GM19397 (cell line): Measurements from ENCODE around the gene HMGB1.
"Not testable (repeated sequence)": the region's sequence is repeated elsewhere in the genome, so short reads cannot be mapped to it uniquely, and the experiment has no call there.

Experiments used
- ATAC-seq: cut with Tn5 transposase; IDR thresholded peaks from one replicate; pipeline ENCODE4 v1.9.1; 2021; ENCODE audit warnings: mild to moderate bottlenecking, moderate library complexity; ENCODE audit not compliant: unreplicated experiment

The HMGB1 gene

DNA sequence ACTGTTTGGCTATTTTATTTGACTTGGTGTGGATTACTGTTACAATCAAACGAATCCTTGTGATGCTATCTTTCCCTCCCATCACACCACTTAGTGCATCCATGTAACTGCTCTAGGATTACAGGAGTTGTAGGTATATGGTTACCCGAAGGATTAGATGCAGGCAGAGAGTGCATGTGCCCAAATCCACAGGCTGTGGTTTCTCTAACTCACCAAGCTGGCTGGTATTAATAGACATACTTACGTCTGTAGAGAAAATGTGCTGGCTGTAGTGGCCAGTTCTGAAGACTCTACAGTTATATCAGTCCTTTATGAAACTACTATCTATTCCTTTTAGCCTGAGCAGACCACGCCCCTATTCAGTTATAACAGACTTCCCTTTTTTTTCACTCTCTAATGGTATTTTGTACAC, 1.1 kb upstream of the HMGB1 start:
- no peak for ATAC-seq

DNA sequence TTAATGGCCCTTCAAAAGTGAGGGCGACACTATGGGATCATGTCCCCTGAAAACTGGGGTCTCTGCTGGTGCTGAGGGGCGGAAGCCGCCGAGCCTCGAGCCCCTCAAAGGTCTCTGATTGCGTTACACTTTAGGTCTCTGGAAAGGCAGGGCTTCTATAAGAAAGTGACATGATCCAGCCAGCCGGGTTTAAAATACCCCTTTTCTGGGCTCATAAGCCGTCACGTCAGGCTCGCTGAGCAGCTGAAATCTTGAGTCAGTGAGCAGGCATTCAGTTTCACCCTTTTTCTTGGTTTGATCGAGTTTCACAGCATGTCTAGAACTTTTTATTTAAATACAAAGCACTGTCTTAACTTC, 600 bp upstream of the HMGB1 start:
- ATAC-seq: no peak

DNA sequence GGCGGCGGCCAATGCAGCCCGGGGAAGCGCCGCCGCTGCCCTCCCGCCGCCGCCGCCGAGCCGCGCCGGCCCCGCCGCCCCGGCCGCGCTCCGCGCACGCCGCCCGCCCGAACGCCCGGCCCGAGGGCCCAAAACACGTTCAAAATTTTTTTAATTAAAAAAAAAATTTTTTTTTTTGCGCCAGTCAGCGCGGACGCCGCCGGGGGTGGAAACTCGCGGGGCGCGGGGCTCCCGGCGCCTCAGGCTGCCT, 468 bp downstream of the HMGB1 start:
- no peak for ATAC-seq

DNA sequence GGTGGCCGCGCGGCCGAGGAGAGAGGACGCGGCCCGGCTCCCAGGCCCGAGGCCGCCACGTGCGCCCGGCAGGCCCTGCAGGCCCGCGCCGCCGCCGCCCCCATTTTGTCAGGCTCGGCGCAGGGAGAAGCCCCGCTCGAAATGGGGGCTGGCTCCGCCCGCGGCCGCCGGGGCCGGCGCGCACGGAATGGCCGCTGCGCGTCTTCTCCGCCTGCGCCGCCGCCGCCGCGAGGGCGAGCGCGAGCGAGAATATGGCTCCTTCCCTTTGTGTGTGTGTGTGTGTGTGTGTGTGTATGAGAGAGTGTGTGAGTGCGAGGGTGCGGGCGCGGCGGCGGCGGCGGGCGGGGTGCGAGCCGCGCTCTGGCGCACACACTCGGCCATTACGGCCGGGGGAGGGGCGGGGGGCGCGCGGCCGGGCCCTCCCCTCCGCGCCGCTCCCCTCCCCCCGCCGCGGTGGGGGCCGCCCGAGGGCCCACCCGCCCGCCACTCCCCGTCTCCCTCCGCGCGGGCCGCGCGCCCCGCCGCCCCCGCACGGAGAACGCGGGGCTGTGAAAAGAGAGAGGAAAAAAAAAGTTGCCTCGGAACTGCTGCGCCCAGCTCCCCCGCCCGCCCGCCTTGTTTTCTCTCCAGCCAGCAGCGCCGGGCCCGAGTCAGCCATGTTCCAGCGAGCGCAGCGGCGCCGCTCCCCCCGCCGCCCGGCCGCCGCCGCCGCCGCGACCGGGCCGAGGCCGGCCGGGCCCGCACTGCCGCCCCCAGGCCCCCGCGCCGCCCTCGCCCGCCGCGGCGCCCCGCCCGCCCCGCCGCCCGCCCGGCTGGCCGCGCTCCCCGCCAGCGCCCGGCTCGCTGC, 1.0 kb downstream of the HMGB1 start:
- ATAC-seq: peak; percentile 39

DNA sequence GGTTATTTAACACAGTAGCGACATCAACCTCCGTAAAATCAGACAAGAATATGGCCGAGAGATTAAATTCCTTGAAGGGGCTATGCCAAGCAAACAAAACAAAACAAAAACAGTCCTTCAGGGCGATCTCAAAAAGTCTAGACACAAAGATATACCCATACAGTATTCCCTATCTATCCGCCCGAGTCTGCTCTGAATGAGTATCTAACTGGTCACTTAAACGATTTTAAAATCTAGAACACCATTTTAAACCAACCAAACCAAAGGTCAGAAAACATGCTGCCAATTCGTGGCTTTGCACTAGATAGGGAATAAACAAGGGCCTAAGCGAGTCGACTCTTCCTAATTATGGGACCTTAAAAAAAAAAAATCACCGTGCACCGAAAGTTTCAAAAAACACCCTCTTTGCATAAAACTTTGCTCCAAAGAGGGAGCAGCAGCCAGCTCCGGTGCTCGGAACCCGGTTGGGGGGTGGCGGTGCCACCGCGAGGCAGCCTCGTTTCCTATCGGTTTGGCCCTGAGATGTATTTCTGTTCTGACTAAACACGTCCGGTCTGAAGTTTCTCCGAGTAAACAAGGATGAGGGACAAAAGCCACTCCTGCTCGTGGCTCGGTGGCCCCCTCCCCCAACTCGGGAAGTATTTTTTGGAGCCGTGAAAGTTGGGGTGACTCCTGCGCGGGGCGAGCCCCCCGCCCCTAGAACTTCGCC, 1.8 kb downstream of the HMGB1 start:
- ATAC-seq: peak; percentile 34

DNA sequence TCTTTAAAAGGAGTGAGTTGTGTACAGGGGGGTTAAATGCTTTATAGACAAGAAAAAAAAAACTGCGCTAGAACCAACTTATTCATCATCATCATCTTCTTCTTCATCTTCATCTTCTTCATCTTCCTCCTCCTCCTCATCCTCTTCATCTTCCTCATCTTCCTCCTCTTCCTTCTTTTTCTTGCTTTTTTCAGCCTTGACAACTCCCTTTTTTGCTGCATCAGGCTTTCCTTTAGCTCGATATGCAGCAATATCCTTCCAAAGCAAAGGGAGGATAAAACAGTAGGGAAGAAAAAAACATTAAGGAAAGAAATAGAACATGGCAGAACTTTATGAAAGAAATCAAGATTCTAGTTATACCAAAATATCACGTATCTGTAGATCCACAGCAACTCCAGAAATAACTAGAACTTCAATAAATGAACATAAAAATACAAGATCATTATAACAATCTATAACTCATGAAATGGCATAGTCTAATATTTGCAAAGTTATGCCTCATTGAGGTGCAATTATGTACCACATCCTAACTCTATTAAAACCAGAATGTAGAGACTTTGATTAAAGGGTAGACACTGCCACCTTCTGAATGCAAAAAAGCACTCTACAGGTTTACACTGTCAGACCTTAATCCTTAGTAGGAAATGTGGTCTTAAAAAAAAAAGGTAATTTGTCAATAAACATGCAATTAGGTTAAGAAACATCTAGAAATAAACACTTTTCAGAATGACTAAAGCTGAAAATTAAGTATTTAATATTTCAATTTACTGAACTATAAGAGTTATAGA, 4.3 kb downstream of the HMGB1 start:
- ATAC-seq: not testable (repeated sequence)

DNA sequence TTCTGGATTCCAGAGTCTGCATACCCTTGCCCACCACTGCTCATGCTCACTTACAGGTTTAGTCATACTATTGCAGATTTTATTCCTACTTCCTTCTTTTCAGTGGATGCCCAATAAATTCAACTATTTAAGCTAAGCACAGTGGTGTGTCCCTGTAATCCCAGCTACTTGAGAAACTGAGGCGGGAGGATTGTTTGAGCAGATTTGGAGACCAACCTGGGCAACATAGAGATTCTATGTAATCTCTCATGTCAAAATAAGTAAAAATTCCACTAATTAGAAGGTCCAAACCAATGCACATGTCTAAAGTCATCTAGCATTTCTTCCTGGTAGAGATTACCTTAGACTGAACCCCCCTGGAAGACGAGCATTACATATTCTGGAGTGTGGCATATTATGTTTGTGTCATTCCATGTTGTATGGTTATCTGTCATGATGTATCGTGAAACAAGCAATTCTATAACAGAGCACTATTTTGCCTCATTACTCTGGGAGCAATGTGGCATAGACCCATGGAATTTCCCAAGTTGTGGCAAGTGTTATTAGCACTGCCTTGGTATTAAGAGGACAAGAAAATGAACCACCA, 8.3 kb downstream of the HMGB1 start:
- ATAC-seq: no peak

DNA sequence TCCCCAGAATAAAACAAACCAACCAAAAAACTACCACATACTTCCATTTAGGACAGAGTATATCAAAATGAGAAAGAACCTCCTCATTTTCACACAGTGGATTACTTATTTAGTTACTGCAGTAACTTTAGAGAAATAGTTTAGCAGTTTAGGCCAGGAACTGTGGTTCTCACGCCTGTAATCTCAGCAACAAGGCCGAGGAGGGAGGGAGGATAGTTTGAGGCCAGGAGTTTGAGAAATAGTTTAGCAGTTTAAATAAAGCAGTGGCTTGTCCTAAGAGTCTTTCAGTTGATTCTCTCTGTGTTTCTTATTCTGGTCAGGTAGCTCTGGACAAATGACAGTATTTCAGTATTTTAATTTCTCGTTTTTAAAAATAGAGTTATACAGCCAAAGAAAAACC, 9.4 kb downstream of the HMGB1 start:
- ATAC-seq: no peak

DNA sequence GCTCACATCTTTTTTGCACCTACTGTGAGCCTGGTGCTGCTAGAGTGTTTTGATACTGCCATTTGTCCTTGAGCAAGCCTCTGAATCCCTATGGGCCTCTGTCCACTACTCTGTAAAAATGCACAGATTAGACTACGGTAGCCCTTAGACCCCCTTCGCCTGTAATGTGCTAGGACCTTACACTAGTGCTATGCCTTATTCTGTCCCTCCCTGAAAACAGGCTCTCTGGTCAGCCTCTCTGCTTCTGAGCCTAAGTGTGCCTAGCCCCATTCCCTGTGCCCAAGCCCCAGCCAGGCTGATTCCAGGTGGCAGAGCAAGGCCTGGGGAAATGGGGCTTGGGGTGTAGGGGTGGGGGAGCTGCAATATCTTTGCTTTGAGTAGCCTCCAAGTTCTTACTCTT, 10.7 kb downstream of the HMGB1 start:
- no peak for ATAC-seq

DNA sequence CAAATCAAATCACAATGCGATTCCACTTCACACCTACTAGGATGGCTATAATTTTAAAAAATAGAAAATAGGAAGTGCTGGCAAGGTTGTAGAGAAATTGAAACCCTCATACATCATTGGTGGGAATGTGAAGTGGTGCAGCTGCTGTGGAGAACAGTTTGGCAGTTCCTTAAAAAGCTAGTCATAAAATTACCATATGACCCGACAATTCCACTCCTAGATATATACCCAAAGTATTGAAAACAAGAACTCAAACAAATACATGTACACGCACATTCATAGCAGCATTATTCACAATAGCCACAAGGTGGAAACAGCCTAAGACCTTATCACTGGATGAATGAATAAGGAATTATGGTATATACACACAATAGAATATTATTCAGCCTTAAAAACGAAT, 12.0 kb downstream of the HMGB1 start:
- no peak for ATAC-seq

DNA sequence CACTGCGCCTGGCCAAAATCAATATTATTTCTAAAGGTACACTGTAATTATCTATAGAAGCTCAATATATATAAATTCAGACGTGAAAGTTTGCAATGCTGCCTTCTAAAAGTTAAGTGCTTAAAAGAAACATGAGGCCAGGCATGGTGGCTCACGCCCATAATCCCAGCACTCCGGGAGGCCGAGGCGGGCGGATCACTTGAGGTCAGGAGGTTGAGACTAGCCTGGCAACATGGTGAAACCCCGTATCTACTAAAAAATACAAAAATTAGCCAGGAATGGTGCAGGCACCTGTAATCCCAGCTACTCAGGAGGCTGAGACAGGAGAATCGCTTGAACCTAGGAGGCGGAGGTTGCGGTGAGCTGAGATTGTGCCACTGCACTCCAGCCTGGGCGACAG, 14.3 kb downstream of the HMGB1 start:
- ATAC-seq: not testable (repeated sequence)

DNA sequence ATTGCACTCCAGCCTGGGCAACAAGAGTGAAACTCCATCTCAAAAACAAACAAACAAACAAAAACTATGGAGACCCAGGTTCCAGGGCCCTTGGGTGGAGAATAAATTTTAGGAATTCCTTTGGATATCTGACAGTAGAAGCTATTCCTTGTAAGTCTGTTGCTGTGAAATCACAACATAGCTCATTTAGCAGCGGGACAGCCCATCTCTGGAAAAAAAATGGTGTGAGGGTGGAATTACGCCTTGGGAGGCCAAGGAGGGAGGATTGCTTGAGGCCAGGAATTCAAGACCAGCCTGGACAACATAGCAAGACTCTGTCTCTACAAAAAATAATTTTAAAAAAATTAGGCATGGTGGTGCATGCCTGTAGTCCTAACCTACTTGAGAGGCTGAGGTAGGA, 15.7 kb downstream of the HMGB1 start:
- ATAC-seq: no peak

DNA sequence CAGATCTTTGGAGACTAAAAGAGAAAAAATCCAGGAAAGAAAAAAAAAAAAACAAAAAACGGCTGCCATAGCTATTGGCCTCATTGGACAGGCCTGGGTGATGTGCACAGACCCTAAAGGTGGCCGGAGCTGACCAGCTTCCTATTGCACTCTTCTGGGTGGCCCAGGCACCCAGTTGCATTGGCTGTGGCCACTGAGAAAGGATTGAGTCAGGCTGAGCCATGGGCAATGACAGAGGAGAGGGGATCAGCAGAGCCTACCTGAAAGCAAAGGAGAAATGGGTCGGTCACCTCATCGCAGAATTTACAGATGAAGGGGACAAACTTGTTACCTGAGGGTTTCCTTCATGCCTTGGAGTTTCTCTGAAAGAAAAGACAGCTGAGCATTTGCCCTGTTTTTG, 17.3 kb downstream of the HMGB1 start:
- no peak for ATAC-seq

DNA sequence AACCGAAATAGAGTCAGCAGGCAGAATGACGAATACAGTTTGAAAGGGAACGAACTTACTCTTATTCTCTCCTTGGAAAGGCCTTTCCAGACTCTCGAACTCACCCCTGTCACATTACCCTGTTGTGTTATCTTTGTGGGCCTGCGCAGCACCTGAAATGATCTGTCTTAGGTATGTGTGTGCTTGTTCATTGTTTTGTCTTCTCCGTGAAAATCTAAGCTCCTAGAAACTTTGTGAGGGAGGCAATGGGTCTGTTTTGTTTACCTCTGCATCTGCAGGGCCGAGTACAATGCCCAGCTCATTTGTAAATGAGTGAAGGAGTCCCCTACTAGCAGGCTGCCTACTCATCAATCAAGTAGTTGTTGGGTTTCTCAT, 19.6 kb downstream of the HMGB1 start:
- no peak for ATAC-seq

DNA sequence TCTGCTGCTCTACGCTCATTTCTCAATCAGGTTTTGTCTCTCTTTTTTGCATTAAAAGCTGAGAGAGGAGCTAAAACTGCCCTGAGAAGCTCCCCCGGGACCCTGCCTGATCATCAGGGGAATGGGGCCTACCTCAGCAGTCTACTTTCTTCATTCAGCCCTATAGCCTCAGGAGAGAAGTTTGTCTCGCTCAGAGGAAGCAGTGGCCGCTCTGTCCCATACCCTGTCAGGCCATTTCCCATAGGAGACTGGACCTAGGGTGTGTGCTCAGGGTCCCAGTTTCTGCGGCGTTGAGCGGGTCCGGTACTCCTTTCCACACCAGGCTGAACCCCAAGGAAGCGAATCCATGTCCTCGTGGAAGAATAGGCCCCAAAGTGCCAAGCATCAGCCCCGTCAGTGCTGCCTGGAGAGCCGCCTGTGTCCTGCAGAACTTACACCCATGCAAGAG, 21.8 kb downstream of the HMGB1 start:
- ATAC-seq: peak; percentile 52

DNA sequence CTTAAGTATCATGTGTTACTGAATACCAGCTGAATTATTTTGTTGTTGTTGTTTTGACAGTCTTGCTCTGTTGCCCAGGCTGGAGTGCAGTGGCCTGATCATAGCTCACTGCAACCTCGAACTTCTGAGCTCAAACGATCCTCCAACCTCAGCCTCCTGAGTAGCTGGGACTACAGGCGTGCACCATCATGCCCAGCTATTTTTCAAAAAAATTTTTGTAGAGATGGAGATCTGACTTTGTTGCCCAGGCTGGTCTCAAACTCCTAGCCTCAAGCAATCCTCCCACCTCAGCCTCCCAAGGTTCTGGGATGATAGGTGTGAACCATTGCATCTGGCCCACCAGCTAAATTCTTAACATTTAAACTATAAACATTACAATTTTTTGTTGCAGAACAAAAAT, 22.2 kb downstream of the HMGB1 start:
- peak; percentile 0 for ATAC-seq

DNA sequence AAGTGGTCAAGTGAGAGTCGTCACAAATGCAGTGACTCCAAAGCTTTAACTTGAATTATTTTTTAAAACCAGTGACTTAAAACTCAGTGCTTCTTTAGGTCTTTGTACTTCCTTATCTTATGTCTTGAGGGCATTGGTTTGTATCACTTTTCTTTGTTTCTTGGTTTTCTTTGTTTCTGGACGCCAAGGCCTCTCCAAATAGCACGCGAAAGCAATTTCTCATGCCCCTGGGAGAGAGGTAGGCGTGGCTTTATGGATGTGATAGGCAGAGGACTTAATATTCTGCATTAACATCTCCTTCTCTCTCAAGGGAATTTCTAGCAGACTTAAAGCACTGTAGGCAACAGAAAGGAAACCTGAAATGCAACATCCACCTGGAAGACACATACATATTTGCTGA, 22.8 kb downstream of the HMGB1 start:
- ATAC-seq: no peak

DNA sequence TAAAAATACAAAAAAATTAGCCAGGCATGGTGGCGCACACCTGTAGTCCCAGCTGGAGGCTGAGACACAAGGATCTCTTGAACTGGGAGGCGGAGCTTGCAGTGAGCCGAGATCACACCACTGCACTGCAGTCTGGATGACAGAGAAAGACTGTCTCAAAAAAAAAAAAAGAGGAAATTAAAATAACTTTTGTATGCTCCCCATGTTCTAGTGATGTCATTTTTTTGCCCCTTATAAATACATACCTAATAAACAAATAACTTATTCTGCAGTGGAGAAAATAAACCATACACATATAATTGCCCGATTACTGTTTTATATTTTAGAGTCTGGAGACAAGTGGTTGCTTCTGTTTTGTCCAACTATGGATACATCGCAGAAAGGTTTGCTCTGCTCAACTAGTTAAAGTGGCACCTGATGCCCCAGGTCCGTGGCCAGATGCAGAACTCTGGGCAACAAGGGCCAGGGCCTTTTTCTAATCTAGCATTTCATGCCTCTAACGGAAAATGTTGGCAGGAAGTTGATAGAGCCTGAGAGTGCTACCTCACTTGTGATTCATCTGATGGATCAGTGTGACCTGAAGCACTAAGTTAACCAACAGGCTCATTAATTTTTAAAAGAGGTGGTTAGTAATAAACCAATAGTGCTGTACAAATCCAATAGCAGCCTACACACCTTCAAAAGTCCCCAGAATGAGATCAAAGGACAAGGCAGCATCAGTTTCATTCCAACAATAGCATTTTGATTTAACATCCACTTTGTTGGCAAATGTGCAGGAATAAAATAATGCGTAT, 24.6 kb downstream of the HMGB1 start:
- no peak for ATAC-seq

DNA sequence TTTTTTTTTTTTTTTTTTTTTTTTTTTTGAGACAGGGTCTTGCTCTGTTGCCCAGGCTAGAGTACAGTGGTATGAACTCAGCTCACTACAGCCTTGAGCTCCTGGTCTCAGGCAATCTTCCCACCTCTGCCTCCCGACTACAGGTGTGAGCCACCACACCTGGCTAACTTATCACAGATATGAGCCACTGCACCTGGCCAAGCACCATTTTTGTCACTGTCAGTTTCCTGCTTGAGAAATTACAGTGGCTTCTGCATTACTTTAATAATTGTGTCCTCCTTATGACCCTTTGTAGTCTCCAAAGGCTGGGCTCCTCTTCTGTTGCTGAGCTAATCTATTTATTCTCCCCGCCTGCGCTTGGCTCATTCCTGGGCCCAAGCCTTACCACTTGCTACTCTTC, 27.4 kb downstream of the HMGB1 start:
- no peak for ATAC-seq

DNA sequence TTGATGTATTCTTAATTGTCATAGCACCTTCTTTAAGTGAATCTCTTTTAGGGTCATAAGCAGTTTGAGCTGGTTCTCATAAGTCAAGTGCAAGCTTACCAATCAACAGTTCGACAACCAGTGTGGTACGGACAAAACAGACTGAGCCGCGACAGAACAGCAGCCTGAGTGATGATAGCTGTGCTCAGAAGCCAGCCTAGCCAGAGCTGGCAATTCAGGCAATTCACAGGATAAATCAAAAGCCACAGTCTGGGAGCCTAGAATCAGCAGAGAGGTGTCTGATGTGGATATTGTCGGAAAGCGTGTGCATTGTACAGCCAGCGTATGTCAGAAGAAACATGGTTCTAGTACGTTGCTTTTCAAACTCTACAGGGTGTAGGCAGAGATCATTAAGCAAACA, 28.6 kb downstream of the HMGB1 start:
- no peak for ATAC-seq

DNA sequence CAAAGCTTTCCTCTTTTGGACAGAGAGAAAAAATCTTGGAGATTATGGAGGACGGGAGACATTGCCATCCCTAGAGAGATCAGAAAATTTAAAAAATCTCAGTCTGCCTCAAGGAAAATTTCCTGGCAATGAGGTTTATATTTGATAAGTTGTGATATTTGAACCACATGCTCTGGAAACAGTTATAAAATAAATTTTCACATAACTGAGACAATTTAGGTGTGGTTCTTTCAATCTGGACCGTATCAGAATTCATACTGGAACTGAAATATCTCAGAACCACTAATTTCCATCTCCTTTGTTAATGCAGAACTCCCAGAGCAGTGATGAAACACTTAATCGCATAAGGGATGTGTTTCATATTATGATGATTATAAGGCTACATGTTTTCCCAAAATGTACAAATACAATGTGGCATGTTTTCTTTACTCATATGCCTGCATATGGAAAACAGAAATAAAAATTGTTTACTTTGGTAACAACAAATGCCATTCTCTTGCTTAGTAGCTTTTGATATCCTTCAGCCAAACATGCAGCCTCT, 29.8 kb downstream of the HMGB1 start:
- no peak for ATAC-seq
